ENCODE measurements around the gene TTC6.

TTC6 gene

DNA sequence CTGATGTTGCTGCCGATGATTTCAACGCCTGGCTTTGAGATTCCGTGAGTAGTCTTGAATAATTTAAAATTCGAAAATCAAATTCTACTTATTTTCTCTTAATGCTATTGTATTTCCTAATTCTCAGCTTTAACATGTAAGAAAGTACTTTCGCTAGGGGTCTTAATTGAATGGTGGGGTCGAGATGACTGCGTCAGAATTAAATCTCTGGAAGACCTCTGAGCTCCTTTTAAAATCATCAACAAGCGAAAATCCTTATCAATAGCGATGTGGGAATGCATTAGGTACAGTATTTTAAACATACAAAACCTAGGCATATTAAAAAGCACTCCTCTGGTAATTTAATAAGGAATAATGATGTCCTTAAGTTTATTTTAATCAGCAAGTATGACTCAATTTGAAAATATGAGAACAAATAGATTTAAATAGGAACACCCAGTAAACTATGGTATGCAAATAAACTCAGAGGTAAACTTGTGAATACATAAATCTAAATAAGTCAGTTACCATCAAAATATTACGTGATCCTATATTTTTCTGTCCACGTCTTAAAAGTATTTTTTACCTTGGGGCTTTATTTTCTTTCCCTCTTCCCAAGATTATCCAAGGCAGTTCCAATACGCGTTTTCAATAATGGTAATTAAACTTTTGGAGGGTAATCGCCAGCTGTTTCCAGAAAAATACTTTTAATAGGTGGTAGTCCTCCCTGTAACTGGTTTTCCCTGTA lies 1.8 kb upstream of the TTC6 start:
- TF ChIP-seq, protein P1, sequence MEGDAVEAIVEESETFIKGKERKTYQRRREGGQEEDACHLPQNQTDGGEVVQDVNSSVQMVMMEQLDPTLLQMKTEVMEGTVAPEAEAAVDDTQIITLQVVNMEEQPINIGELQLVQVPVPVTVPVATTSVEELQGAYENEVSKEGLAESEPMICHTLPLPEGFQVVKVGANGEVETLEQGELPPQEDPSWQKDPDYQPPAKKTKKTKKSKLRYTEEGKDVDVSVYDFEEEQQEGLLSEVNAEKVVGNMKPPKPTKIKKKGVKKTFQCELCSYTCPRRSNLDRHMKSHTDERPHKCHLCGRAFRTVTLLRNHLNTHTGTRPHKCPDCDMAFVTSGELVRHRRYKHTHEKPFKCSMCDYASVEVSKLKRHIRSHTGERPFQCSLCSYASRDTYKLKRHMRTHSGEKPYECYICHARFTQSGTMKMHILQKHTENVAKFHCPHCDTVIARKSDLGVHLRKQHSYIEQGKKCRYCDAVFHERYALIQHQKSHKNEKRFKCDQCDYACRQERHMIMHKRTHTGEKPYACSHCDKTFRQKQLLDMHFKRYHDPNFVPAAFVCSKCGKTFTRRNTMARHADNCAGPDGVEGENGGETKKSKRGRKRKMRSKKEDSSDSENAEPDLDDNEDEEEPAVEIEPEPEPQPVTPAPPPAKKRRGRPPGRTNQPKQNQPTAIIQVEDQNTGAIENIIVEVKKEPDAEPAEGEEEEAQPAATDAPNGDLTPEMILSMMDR (IDR thresholded peaks at IDR 0.05; ENCODE audit: insufficient read depth, low read depth, low read length, missing control alignments): no peak
- H3K4me3 ChIP-seq (ENCODE audit: low read length): peak overlapping the region; percentile 62
- DNase-seq (ENCODE audit: low read depth): peak; percentile 35

DNA sequence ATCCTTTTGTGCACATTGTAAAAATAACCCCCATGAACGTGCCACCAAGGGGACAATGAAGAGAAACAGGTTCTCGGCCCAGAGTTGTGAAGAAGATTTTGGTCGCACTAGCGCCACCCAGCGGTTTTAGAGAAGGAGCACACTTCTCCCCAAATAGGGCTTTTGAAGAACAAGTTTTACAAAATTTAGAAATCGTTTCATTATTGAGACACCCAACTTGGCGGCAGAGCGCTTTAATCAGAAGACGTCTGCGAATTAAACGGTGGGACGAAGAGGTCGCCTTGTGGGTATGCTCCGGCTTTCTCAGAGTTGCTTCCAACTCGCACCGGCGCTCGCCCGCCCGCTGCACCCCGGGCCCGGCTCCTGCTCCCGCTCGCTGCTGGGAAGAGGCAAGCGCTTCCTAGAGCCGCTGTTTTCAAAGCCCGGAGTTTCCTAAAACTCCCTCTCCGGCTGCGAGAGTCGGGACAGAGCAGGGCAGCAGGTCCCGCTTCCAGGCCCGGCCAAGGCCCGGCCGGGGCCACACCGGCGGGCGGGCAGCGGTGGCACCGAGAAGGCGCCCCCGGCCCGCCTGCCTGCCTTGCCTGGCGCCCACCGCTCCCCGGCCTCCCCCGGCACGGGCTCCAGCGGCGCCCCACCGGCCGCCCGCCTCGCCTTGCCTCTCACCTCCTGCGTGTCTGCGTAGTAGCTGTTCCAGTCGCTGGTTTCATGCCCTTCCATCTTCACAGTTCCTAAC lies 1.0 kb upstream of the TTC6 start:
- TF ChIP-seq, protein P1 (IDR thresholded peaks at IDR 0.05; ENCODE audit: insufficient read depth, low read depth, low read length, missing control alignments): peak; percentile 90
- DNase-seq (ENCODE audit: low read depth): peak; percentile 93
- peak overlapping the region; percentile 62 for H3K4me3 ChIP-seq (ENCODE audit: low read length)

DNA sequence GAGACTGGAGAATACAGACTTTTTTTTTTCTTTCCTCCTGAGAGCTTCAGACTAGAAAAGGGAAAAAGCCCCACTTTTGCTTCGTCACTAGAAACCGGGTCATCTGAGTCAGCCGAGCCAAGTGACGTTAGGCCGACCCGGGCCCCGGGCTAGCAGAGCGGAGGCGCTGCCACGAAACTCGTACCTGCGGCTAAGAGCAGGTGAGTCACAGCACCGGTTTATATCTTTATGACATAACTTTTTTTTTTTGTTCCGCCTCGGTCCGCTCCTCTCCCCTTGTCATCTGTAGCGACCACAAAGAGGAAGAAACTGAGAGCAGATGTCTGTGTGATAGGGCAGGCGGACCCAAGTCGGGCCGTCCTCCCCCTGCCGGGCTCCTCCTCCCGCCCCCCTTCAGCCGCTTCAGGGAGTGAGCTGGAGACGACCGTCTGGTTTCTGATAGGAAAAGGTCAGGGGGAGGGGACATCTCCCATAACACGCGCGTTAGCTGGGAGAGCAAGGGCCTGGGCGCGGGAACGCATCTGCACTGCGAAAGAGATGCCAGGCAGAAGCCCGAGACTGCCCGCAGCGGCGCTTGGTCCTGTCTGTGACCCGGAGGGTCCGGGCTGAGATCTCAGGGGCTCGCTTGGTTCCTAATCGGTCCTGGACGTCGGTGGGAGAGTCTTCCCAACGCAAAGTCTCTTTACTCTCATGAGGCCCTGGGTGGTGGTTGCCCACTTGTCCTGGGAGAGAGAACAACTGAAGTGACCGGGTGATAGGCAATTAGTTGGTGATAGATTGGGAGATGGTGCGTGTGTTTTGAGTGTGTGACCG lies 586 bp downstream of the TTC6 start:
- TF ChIP-seq, protein P1 (IDR thresholded peaks at IDR 0.05; ENCODE audit: insufficient read depth, low read depth, low read length, missing control alignments): no peak
- H3K4me3 ChIP-seq (ENCODE audit: low read length): peak overlapping the region; percentile 62
- peak; percentile 96 for DNase-seq (ENCODE audit: low read depth)

DNA sequence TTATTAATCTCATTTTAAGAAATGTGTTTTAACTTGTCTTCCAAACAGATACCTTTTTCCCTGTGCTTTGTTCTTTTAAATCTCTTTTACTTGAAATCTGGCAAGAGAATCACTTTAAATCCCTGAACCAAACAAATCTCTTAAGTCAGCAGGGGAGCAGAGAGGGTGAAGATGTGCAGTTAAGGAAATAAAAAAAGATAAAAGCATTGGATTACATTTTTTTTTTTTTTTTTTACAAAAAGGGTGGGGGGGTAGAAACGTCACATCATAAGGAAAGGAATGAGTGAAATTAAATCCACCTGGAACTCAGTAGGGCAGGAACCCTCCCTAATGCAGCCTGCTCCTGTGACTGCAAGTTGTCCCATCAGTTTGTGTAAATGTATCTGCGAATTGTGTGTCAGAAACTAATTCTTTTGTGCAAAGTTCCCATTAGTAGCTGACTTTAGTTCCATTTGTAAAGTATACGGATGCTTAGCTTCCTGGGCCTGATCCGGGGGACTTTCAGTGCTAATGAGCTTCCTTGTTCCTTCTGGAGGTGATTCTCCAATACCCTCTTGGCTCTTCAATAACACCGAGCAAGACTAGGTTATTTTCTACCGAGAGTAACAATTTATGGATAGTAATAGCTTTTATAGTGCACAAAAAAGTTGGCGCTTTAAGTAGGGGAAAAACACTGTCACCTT lies 1.5 kb downstream of the TTC6 start:
- TF ChIP-seq, protein P1 (IDR thresholded peaks at IDR 0.05; ENCODE audit: insufficient read depth, low read depth, low read length, missing control alignments): no peak
- DNase-seq (ENCODE audit: low read depth): no peak
- no peak overlapping the region for H3K4me3 ChIP-seq (ENCODE audit: low read length)

DNA sequence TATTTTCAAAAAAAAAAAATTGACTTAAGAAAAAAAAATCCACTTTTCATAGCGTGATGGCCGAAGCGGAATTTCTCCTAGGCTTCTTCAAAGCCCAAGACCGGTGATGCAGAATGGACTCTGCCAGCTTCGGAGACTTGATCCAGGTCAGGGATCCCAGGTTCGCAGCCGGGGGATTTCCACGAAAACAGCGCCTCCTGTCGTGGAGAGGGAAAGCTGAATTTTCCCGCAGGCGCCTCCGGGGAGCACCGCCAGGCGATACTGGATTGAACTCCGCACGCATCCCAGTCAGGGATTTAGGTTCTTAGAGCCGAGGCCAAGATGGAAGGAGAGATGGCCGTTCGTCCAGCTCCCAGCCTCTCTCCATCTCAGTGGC lies 2.1 kb downstream of the TTC6 start:
- DNase-seq (ENCODE audit: low read depth): peak; percentile 53
- TF ChIP-seq, protein P1 (IDR thresholded peaks at IDR 0.05; ENCODE audit: insufficient read depth, low read depth, low read length, missing control alignments): peak; percentile 53
- H3K4me3 ChIP-seq (ENCODE audit: low read length): peak overlapping the region; percentile 25

DNA sequence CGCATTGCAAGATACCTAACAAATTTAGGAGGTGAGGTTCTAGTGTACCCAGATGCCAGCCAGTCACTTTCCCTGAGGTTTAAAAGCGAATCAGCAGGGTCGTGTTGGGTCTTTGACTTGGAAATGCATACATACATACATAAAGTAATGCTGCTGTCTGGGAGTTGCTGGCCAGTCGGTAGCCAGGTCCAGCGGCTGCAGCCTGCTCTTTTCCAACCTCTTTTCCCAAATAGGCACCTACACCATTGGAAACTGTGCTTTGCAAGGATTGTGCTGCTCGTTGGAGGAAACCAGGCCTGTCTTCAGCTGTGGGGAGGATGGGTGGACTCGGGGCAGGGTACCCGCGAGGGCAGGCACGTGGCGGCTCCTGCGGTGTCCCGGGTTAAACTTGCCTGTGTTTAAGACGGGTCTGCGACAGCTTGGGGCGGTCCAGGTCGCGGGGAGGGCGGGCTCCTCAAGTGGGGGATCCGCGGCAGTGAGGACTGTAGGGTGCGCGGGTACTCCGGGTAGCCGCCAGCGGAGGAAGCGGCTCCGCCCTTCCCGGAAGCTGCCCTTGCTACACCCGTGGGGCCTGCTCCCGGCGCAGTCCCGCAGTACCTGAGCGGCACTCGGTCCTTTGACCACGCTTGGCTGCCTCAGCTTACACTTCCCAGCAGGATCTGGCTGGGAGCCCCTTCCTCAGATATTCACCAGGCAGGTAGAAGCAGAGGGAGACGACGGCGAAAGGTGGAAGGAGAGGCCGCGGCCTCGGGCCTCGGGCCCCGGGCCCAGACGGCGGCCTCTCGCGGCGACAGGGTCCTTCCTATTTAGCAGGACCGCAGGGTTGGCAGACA lies 2.7 kb downstream of the TTC6 start:
- peak overlapping the region; percentile 25 for H3K4me3 ChIP-seq (ENCODE audit: low read length)
- peak; percentile 11 for DNase-seq (ENCODE audit: low read depth)
- TF ChIP-seq, protein P1 (IDR thresholded peaks at IDR 0.05; ENCODE audit: insufficient read depth, low read depth, low read length, missing control alignments): no peak
